Ureter (tissue), 1 donor: ENCODE data around the gene CRYAA. TPM values are rescaled to one million over a fixed set of nuclear protein-coding genes. Genes with fewer than 3 reads are reported as not detected.
"Not testable (repeated sequence)": the region's sequence is repeated elsewhere in the genome, so short reads cannot be mapped to it uniquely, and the experiment has no call there.

ENCODE experiments used
- DNase-seq: peaks from one replicate; pipeline ENCODE4 v3.0.0-alpha.2; 2020; ENCODE audit warnings: low spot score
- total RNA-seq: library from RNA; stranded (reverse); gene quantifications from one replicate; pipeline ENCODE4 v1.2.4, GENCODE V29; 2023
- donor health status: DM: yes; HTN: yes; CAD: no.

The CRYAA gene
- not detected for total RNA-seq

GRCh38 chr21:43168708-43169107, at the start of gene CRYAA:
TSS of gene CRYAA (plus strand) at chr21:43169008. CDS start at chr21:43169100, 92 bp downstream.
- not testable (repeated sequence) for DNase-seq

DNA sequence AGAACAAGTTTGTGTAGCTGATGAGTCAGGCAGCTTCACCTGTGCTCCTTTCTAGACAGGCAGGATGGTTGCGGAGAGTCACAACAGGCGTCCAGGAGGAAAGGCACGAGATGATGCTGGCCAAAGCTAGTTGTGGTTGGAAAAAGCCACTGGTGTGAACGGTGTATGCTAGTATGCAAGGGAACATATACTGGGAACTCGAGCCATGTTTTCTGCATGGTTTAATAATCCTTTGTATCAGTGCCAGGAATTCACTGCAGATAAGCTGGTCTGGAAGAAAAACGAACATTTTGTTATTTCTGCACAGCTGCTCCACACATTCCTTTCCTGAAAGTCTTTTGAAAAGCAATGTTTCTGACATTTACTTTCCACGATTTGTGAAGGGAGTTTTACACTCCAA, 38.7 kb upstream of the CRYAA start:
- DNase-seq, result not testable (repeated sequence)

DNA sequence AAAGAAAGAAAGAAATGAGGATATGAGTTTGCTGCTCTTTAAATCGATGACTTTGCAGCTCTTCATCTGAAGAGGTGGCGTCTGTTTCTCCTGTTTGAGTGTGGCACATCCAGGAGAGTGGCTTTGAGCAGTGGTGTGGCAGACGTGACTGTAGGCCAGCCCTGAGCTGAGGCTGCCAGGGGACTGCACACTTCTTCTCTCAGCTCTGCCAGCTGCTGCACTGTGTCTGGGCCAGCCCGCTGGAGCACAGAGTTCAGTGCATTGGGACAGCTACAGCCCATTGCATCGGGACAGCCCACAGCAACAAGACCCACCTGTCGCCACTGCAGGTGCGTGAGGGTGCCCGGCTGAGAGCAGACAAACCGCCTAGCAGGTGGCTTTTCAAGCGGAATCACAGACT, 34.3 kb upstream of the CRYAA start:
- not testable (repeated sequence) for DNase-seq

GRCh38 chr21:43138944-43139343, 29.9 kb upstream of the CRYAA start:
- not testable (repeated sequence) for DNase-seq

- DNase-seq, result not testable (repeated sequence)
These were observed 27.4 kb upstream of the CRYAA start for GRCh38 chr21:43141407-43141806.

DNA sequence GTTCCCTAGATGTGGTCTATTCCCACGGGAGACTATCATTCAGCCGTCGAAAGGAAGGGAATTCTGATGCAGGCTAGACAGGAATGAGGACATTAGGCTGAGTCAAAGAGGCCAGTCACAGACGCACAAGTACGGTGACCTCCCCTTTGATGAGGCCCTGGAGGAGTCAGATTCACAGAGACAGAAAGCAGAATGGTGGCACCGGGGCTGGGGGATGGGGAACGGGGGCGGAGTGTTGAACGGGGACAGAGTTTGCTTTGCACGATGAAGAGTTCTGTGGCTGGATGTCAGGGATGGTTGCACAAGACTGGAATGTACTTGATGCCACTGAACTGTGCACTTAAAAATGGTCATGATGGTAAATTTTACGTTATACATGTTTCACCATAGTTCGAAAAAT, 22.2 kb upstream of the CRYAA start:
- not testable (repeated sequence) for DNase-seq

DNA sequence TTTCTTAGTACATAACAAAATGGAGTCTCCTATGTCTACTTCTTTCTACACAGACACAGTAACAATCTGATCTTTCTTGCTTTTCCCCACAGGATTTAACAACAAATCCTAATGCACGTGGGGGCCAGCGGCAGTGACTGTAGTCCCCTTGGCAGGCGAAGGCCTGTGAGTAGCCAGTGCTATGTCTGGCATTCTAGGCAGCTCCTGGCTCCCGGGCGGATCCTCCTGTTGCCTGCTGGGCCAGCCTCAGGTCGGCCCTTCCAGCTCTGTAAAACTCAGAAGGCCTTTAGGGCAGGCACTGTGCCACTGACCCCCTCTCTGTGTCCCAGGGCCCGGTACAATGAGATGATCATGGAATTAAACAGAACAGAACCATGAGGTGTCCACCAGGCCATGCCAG, 20.8 kb upstream of the CRYAA start:
- DNase-seq, result not testable (repeated sequence)

GRCh38 chr21:43149344-43149743, 19.5 kb upstream of the CRYAA start:
- not testable (repeated sequence) for DNase-seq

DNA sequence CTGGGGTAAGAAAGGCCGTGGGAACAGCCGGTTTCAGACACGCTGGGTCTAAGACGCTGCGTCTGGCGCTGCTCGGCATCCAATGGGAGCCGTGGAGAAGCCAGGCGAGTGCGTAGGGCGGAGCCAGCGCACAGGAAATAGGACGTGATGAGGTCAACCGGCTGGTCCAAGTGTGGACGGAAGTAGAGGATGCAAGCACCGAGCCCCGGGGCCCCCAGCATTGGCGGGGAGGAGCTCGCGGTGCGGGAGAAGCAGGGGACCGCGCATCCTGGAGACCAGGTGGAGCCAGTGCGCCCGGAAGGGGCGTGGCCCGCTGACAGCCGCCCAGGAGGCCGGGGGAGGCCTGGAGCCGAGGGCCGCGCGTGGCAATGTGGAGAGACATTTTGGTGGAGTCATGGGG, 15.2 kb upstream of the CRYAA start:
- not testable (repeated sequence) for DNase-seq

DNA sequence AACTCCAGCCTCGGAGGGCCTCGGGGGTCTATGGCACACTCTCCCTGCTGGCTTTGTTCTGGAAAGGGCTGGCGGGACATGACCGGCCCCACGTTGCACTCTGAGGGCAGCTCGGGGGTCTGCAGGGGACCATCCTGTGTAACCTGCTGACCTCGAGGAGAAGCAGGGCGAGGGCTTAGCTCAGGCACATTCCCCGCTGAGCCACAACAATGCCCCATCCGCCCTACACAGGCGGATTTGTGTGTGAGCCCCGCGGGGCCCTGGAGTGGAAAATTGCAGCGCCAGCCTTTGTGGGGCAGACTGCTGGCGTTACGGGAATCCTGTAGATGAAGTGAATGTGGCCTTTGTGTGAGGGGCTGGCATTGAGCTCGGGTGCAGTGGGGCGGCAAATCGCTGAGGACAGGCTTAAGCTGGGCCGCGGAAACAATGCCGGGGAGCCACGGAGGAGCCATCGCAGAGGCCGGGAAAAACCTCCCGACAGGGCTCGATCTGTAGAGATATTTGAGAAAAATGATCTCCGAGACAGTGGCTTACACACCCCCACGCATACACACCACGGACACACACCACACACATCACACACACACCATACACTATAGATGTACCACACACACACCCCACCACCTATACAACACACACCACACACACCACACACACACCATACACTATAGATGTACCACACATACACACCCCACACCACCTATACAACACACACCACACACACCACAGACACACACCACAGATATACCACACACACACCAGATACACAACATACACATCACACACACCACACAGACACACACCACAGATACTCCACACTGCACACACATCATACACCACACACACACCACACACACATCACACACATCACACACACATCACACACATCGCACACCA, 9.3 kb upstream of the CRYAA start:
- DNase-seq, result not testable (repeated sequence)

GRCh38 chr21:43161826-43162707, 6.7 kb upstream of the CRYAA start:
- DNase-seq, result not testable (repeated sequence)

DNA sequence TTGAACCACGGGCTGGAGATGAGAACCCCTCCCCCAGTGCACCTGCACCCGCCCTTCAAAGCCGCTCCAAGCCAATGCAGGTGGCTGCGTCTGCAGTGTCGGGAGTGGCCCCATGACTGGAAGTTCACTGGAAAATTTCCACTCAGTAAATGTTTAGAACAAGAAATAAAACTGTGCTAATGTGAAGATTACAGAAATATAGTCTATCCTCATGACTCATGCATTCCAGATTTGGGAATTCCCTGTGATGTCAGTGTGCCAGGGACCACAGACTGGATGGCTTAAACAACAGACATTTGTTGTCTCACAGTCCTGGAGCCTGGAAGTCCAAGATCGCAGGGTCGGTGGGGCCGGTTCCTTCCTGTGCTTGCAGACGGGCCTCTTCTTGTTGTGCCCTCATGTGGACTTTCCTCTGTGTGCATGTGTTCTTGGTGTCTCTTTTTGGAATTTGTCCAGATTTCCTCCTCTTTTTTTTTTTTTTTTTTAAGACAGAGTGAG, 6.1 kb upstream of the CRYAA start:
- DNase-seq, result not testable (repeated sequence)

DNA sequence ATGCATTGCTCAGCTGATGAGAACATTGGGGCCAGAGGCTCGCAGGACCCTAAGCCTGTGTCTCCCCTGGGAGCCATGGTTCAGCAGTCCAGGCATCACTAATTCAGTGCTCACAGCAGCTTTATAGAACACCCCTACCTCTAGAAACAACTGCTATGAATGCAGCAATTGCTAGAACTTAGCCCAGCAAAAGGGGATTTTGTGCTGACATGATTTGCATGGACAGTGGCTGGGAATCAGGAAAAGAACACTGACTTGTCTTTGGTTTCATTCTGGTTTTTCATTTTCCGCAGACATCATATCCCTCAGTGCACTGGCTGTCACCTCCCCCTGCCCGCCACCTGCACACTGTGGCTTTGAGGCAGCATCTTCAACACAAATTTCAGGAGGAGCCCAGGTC, 4.0 kb upstream of the CRYAA start:
- DNase-seq, result not testable (repeated sequence)

DNA sequence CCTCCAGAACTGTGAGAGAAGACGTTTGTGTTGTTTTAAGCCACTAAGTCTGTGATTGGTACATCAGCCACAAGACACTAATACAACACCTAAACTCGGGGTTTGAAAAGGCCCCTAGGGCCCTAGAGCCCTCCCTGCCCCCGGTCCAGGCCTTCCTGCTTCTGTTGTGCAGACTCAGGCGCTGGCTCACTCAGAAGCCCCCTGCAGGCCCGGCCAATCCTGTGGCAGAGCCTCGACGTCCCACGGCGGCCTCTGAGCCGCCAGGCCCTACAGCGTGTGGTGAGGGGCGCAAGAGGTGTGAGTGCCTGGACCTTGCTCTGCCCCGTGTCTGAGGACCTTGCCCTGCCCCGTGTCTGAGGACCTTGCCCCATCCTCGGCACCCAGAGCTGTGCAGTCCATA, 3.1 kb upstream of the CRYAA start:
- not testable (repeated sequence) for DNase-seq

GRCh38 chr21:43169230-43169886, 550 bp downstream of the CRYAA start:
- DNase-seq, result not testable (repeated sequence)

DNA sequence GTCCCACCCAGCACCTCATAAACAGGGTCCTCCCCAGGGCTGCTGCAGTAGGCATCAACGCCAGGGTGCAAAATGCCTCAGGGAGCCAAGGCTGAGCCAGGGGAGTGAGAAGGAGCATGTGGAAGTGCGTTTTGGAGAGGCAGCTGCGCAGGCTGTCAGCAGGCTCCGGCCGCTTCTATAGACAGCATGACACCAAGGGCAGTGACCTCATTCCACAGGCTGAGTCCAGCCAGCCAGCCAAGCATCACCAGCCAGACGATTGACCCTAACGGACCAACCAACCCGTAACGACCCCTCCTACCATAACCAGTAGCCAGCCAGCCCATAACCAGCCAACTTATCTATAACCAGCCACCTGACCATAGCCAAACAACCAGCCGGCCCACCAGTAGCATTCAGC, 1.1 kb downstream of the CRYAA start:
- DNase-seq, result not testable (repeated sequence)

GRCh38 chr21:43172812-43173211, 4.0 kb downstream of the CRYAA start:
- not testable (repeated sequence) for DNase-seq

- not testable (repeated sequence) for DNase-seq
These were observed 4.6 kb downstream of the CRYAA start for GRCh38 chr21:43173438-43173837.

- peak; percentile 14 for DNase-seq
These were observed 5.1 kb downstream of the CRYAA start for GRCh38 chr21:43173930-43174329.

GRCh38 chr21:43174998-43175397, 6.2 kb downstream of the CRYAA start:
- not testable (repeated sequence) for DNase-seq

- not testable (repeated sequence) for DNase-seq
These were observed 7.8 kb downstream of the CRYAA start for GRCh38 chr21:43176621-43177020.
